IPS-18a (cell line): Measurements from ENCODE around the gene CCDC88B.

Source experiments
- H3K27ac ChIP-seq: one replicate; pipeline ENCODE4 v1.5.1; 2013; ENCODE audit warnings: low read length
- H3K27me3 ChIP-seq: one replicate; pipeline ENCODE4 v1.6.1; 2013; ENCODE audit warnings: mild to moderate bottlenecking, low read length; ENCODE audit not compliant: control insufficient read depth, insufficient read depth
- H3K36me3 ChIP-seq: one replicate; pipeline ENCODE4 v1.6.1; 2013; ENCODE audit warnings: low read depth, low read length; ENCODE audit not compliant: control insufficient read depth
- H3K4me1 ChIP-seq: one replicate; pipeline ENCODE4 v1.6.1; 2013; ENCODE audit warnings: low read depth, low read length; ENCODE audit not compliant: control insufficient read depth
- H3K4me3 ChIP-seq: one replicate; pipeline ENCODE4 v1.5.1; 2013; ENCODE audit warnings: low read length
- H3K9ac ChIP-seq: one replicate; pipeline ENCODE4 v1.6.1; 2013; ENCODE audit warnings: mild to moderate bottlenecking, low read length, moderate library complexity
- H3K9me3 ChIP-seq: one replicate; pipeline ENCODE4 v1.6.1; 2013; ENCODE audit warnings: low read depth, low read length; ENCODE audit not compliant: control insufficient read depth

CCDC88B gene

GRCh38 chr11:64353715-64354506 is 13.9 kb downstream of the CCDC88B start:
- peaks cover 3% of the 10 kb centered on the region for H3K27me3 ChIP-seq
- H3K4me3 ChIP-seq = no peak overlapping the region
- no peak overlapping the region for H3K27ac ChIP-seq
- no peak overlapping the region for H3K9ac ChIP-seq
- peaks cover 11% of the 10 kb centered on the region for H3K4me1 ChIP-seq
- no peaks in the 10 kb centered on the region for H3K9me3 ChIP-seq
- H3K36me3 ChIP-seq = no peaks in the 10 kb centered on the region

- Histone ChIP-seq H3K9ac (no peak overlapping the region), H3K9me3 (no peaks in the 10 kb centered on the region), H3K4me1 (peaks cover 14% of the 10 kb centered on the region), H3K27me3 (peaks cover 3% of the 10 kb centered on the region), H3K27ac (no peak overlapping the region), H3K4me3 (no peak overlapping the region), H3K36me3 (no peaks in the 10 kb centered on the region)
Measured at GRCh38 chr11:64355078-64355940, 15.3 kb downstream of the CCDC88B start.

- Histone ChIP-seq H3K27me3 (peaks cover 3% of the 10 kb centered on the region), H3K27ac (no peak overlapping the region), H3K4me3 (no peak overlapping the region), H3K9me3 (no peaks in the 10 kb centered on the region), H3K36me3 (peaks cover 1% of the 10 kb centered on the region), H3K9ac (no peak overlapping the region), H3K4me1 (peaks cover 14% of the 10 kb centered on the region)
Measured at GRCh38 chr11:64356498-64357411, 16.8 kb downstream of the CCDC88B start.

- H3K27me3 ChIP-seq = peaks cover 3% of the 10 kb centered on the region
- no peak overlapping the region for H3K4me3 ChIP-seq
- H3K9me3 ChIP-seq = no peaks in the 10 kb centered on the region
- no peak overlapping the region for H3K9ac ChIP-seq
- peaks cover 8% of the 10 kb centered on the region for H3K36me3 ChIP-seq
- H3K27ac ChIP-seq = no peak overlapping the region
- peaks cover 14% of the 10 kb centered on the region for H3K4me1 ChIP-seq
Measured at GRCh38 chr11:64357446-64357845, 17.4 kb downstream of the CCDC88B start.

- H3K4me3 ChIP-seq = no peak overlapping the region
- no peak overlapping the region for H3K9ac ChIP-seq
- no peak overlapping the region for H3K27ac ChIP-seq
- peaks cover 9% of the 10 kb centered on the region for H3K36me3 ChIP-seq
- H3K9me3 ChIP-seq = no peaks in the 10 kb centered on the region
- H3K4me1 ChIP-seq = peaks cover 14% of the 10 kb centered on the region
- peaks cover 3% of the 10 kb centered on the region for H3K27me3 ChIP-seq
Measured at GRCh38 chr11:64357904-64358535, 18.0 kb downstream of the CCDC88B start.

- Histone ChIP-seq H3K9me3 (no peaks in the 10 kb centered on the region), H3K9ac (no peak overlapping the region), H3K4me1 (peaks cover 14% of the 10 kb centered on the region), H3K4me3 (peak overlapping the region; percentile 75), H3K36me3 (peaks cover 9% of the 10 kb centered on the region), H3K27ac (no peak overlapping the region), H3K27me3 (peaks cover 3% of the 10 kb centered on the region)
Measured at GRCh38 chr11:64358536-64358906, 18.5 kb downstream of the CCDC88B start.

- peaks cover 9% of the 10 kb centered on the region for H3K36me3 ChIP-seq
- peaks cover 14% of the 10 kb centered on the region for H3K4me1 ChIP-seq
- H3K27ac ChIP-seq = no peak within 1 kb of the TSS
- H3K4me3 ChIP-seq = peak within 1 kb of the TSS; percentile 75
- H3K9ac ChIP-seq = peak within 1 kb of the TSS; percentile 32
- H3K9me3 ChIP-seq = no peaks in the 10 kb centered on the region
- peaks cover 3% of the 10 kb centered on the region for H3K27me3 ChIP-seq
Measured at GRCh38 chr11:64358907-64359711, 19.1 kb downstream of the CCDC88B start, which contains the start of gene RPS6KA4. RPS6KA4 (plus strand) TSS chr11:64359162; CDS start chr11:64359236, 74 bp downstream.

- Histone ChIP-seq H3K9me3 (no peaks in the 10 kb centered on the region), H3K36me3 (peaks cover 9% of the 10 kb centered on the region), H3K27me3 (peaks cover 3% of the 10 kb centered on the region), H3K27ac (no peak overlapping the region), H3K4me1 (peaks cover 14% of the 10 kb centered on the region), H3K9ac (peak overlapping the region; percentile 32), H3K4me3 (peak overlapping the region; percentile 75)
Measured at GRCh38 chr11:64359712-64360445, 19.9 kb downstream of the CCDC88B start.

GRCh38 chr11:64360448-64360921 is 20.5 kb downstream of the CCDC88B start:
- H3K9me3 ChIP-seq = no peaks in the 10 kb centered on the region
- peaks cover 9% of the 10 kb centered on the region for H3K36me3 ChIP-seq
- H3K4me1 ChIP-seq = peaks cover 10% of the 10 kb centered on the region
- H3K4me3 ChIP-seq = no peak overlapping the region
- no peak overlapping the region for H3K9ac ChIP-seq
- H3K27ac ChIP-seq = no peak overlapping the region
- H3K27me3 ChIP-seq = peaks cover 3% of the 10 kb centered on the region

- Histone ChIP-seq H3K9me3 (no peaks in the 10 kb centered on the region), H3K4me3 (no peak overlapping the region), H3K9ac (no peak overlapping the region), H3K27ac (no peak overlapping the region), H3K27me3 (peaks cover 3% of the 10 kb centered on the region), H3K4me1 (peaks cover 8% of the 10 kb centered on the region), H3K36me3 (peaks cover 11% of the 10 kb centered on the region)
Measured at GRCh38 chr11:64361659-64362058, 21.7 kb downstream of the CCDC88B start.
